MM.1S (cell line): ENCODE data around the gene REXO4.
A peak's percentile ranks its signal among the peaks of the same experiment; 100 is the strongest.

ENCODE experiments used
- DNase-seq: peaks from one replicate; pipeline ENCODE4 v3.0.0-alpha.2; 2015
- H2AFZ ChIP-seq: fragments of 300-600 bp; sonication (generic); 2 replicates; pipeline ENCODE4 v1.6.0; 2016; ENCODE audit warnings: antibody characterized with exemption, low read length
- H3F3A ChIP-seq: fragments of 300-600 bp; sonication (generic); 2 replicates; pipeline ENCODE4 v1.6.1; 2016; ENCODE audit warnings: mild to moderate bottlenecking, antibody characterized with exemption, low read length, moderate library complexity, mixed read lengths; ENCODE audit not compliant: insufficient read depth
- H3K27ac ChIP-seq: fragments of 300-600 bp; sonication (generic); 2 replicates; pipeline ENCODE4 v1.5.1; 2016; ENCODE audit warnings: mild to moderate bottlenecking, low read length
- H3K27me3 ChIP-seq: fragments of 300-600 bp; sonication (generic); replicated peaks from 2 replicates; pipeline ENCODE4 v1.6.0; 2016; ENCODE audit warnings: low read length; ENCODE audit not compliant: insufficient read depth
- H3K36me3 ChIP-seq: fragments of 300-600 bp; sonication (generic); replicated peaks from 2 replicates; pipeline ENCODE4 v1.6.1; 2016; ENCODE audit warnings: mild to moderate bottlenecking, low read length, mixed read lengths; ENCODE audit not compliant: insufficient read depth
- H3K4me1 ChIP-seq: fragments of 300-600 bp; sonication (generic); 2 replicates; pipeline ENCODE4 v1.6.1; 2016; ENCODE audit warnings: low read length, mixed read lengths
- H3K4me2 ChIP-seq: fragments of 300-600 bp; sonication (generic); 2 replicates; pipeline ENCODE4 v1.6.0; 2016; ENCODE audit warnings: low read depth, low read length
- H3K4me3 ChIP-seq: fragments of 300-600 bp; sonication (generic); 2 replicates; pipeline ENCODE4 v1.5.1; 2016; ENCODE audit warnings: low read length, mixed read lengths
- H3K79me2 ChIP-seq: fragments of 300-600 bp; sonication (generic); 2 replicates; pipeline ENCODE4 v1.6.1; 2016; ENCODE audit warnings: mixed run types, low read length, mixed read lengths
- H3K9ac ChIP-seq: fragments of 300-600 bp; sonication (generic); 2 replicates; pipeline ENCODE4 v1.6.1; 2016; ENCODE audit warnings: low read length, mixed read lengths
- H3K9me2 ChIP-seq: fragments of 300-600 bp; sonication (generic); replicated peaks from 2 replicates; pipeline ENCODE4 v1.6.1; 2016; ENCODE audit warnings: mild to moderate bottlenecking, low read length, mixed read lengths; ENCODE audit not compliant: insufficient read depth
- H3K9me3 ChIP-seq: fragments of 300-600 bp; sonication (generic); replicated peaks from 2 replicates; pipeline ENCODE4 v1.6.1; 2016; ENCODE audit warnings: mild to moderate bottlenecking, low read length, mixed read lengths; ENCODE audit not compliant: insufficient read depth
- H4K20me1 ChIP-seq: fragments of 300-600 bp; sonication (generic); 2 replicates; pipeline ENCODE4 v1.6.1; 2016; ENCODE audit warnings: mild to moderate bottlenecking, low read length, moderate library complexity, mixed read lengths; ENCODE audit not compliant: insufficient read depth
- EZH2 ChIP-seq: fragments of 300-600 bp; sonication (generic); optimal IDR thresholded peaks from 2 replicates; pipeline ENCODE3; 2017; ENCODE audit warnings: low read depth, mild to moderate bottlenecking, antibody characterized with exemption, low read length, mixed read lengths
- EZH2phosphoT487 ChIP-seq: fragments of 300-600 bp; sonication (generic); IDR thresholded peaks from 2 replicates; pipeline ENCODE4 v1.6.1; 2018; ENCODE audit warnings: antibody characterized with exemption, low read length
- TF ChIP-seq, protein P1 (sequence below): fragments of 300-600 bp; sonication (generic); IDR thresholded peaks from 2 replicates; pipeline ENCODE4 v1.5.1; 2016; ENCODE audit warnings: antibody characterized with exemption, low read length, mixed read lengths

Gene REXO4

DNA sequence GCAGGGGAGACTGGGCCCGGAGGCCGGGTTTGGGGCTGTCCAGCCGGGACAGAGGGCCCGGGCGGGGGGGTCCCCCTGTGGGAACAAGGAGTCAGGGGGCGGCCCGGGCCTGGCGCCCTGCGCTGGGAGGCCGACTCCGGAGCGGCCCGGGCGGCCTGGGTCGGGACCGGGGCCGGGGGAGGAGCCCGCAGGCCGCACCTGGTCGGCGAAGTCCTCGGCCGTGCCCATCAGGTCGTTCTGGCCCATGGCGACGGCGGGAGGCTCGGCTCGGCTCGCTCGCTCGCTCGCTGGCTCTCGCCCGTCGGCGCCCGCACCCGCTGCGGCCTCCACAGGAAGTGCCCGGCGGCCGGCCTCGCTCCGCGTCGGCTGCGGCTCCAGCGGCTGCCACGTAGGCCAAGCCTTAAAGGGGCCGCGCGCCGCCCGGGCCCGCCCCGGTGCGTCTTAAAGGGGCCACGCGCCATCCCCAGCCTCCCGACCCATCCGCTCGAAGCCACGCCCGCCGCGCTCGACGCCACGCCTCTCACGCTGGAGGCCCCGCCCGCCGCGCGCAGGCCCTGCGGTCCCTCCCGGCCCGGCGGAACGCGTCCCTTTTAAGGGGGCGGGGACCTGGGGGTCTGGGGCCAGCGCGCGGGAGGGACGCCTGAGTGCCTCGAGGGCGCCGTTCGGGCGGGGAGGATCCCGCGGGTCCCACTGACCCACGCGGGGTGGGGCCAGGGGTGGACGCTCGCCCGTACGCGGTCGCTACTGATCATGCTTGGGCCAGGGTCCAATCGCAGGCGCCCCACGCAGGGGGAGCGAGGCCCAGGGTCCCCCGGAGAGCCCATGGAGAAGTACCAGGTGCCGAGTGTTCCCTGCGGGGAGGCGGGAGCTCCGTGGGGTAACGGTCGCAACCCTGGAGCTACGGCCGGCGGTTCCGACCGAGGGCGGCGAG is 41.8 kb downstream of the REXO4 start, which contains the start of the genes STKLD1 and SURF4:
Gene STKLD1 (plus strand): TSS at position 643 of the 931 bp plus-strand sequence. CDS start 108 bp downstream, at position 751.
Gene SURF4 (minus strand): TSS at position 337 of the 931 bp plus-strand sequence. CDS start 91 bp downstream, at position 246.
- Histone ChIP-seq H3K4me3 (peak within 1 kb of the TSS; percentile 99), H4K20me1 (peaks cover 17% of the 10 kb centered on the region; the same call in 1 of the 2 replicates), H3K9ac (peak within 1 kb of the TSS; percentile 95), H3K4me2 (peak within 1 kb of the TSS; percentile 94), H3K27me3 (peaks cover 29% of the 10 kb centered on the region), H3F3A (no peaks in the 10 kb centered on the region), H2AFZ (peak within 1 kb of the TSS; percentile 98), H3K79me2 (peaks cover 47% of the 10 kb centered on the region), H3K36me3 (no peaks in the 10 kb centered on the region; the same call in 1 of the 2 replicates), H3K9me2 (no peaks in the 10 kb centered on the region), H3K27ac (peak within 1 kb of the TSS; percentile 32; the same call in 1 of the 2 replicates), H3K4me1 (no peaks in the 10 kb centered on the region), H3K9me3 (no peaks in the 10 kb centered on the region)
- DNase-seq = peak; percentile 96
- no peak for TF ChIP-seq EZH2
- TF ChIP-seq, protein P1, sequence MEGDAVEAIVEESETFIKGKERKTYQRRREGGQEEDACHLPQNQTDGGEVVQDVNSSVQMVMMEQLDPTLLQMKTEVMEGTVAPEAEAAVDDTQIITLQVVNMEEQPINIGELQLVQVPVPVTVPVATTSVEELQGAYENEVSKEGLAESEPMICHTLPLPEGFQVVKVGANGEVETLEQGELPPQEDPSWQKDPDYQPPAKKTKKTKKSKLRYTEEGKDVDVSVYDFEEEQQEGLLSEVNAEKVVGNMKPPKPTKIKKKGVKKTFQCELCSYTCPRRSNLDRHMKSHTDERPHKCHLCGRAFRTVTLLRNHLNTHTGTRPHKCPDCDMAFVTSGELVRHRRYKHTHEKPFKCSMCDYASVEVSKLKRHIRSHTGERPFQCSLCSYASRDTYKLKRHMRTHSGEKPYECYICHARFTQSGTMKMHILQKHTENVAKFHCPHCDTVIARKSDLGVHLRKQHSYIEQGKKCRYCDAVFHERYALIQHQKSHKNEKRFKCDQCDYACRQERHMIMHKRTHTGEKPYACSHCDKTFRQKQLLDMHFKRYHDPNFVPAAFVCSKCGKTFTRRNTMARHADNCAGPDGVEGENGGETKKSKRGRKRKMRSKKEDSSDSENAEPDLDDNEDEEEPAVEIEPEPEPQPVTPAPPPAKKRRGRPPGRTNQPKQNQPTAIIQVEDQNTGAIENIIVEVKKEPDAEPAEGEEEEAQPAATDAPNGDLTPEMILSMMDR = no peak
- TF ChIP-seq EZH2phosphoT487 = no peak

DNA sequence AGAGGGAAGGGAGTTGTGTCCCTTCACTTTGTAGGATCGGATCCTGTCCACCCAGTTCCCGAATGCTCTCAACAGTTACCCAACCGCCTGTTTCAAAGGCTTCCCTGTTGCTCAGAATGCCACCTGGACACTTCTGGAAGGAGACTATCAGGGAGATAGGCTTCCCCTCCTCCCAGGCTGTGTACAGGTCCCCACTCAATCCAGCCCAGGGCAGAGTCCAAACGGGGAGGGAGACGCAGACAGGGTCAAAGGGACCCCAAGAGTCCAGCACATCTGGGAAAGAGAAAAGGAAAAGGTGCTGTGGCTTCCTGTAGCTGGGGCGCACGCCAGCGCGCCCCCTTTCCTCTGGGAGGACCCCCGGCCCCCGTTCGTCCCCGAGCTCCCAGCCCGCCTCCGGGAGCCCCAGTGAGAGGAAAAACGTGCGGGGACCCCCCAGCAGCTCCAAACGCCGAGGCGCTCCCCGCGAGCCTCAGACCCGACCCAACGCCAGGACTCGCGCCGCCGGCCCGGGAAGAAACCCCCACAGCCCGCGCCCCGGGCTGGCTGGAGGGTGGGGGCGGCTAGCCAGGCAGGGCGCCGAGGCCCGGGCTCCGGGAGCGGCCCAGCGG is 42.6 kb downstream of the REXO4 start:
- H3K4me1 ChIP-seq = no peaks in the 10 kb centered on the region
- H3K36me3 ChIP-seq = no peaks in the 10 kb centered on the region; the same call in 1 of the 2 replicates
- H3K9ac ChIP-seq = peak overlapping the region; percentile 95
- TF ChIP-seq, protein P1 = 0 out of 2 replicates have a peak, but pooled peaks have one; percentile 6
- no peak for TF ChIP-seq EZH2phosphoT487
- no peak for TF ChIP-seq EZH2
- peak; percentile 40 for DNase-seq
- peaks cover 55% of the 10 kb centered on the region for H3K79me2 ChIP-seq
- H3K27me3 ChIP-seq = peaks cover 26% of the 10 kb centered on the region
- H3F3A ChIP-seq = no peaks in the 10 kb centered on the region
- H3K9me2 ChIP-seq = no peaks in the 10 kb centered on the region
- peaks cover 24% of the 10 kb centered on the region for H4K20me1 ChIP-seq
- peak overlapping the region; percentile 38; the same call in 1 of the 2 replicates for H2AFZ ChIP-seq
- peak overlapping the region; percentile 32; the same call in 1 of the 2 replicates for H3K27ac ChIP-seq
- peak overlapping the region; percentile 91 for H3K4me2 ChIP-seq
- peak overlapping the region; percentile 99 for H3K4me3 ChIP-seq
- H3K9me3 ChIP-seq = no peaks in the 10 kb centered on the region

DNA sequence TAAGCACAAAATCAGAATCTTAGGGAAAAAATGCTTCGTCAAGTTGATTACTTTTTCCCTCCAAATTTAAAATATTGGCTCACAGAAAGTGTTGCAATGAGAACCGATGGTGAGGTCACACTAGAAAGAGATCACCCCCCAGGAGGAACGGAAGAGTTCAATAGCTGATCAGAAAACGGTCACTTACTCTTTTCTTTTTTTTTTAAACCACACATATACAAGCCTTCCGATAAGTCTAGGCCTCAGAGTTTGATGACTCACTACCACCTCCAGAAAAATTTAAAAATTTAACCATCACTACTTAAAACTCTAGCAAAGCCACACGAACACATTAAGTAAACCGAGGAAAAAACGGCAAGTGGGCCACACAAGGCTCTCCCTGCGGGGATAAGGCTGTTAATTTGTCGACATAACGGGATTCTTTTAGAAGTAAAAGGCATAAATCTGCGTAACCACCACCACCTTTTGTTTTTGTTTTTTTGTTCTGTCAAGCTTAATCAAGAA is 43.1 kb downstream of the REXO4 start:
- Histone ChIP-seq H4K20me1 (peaks cover 28% of the 10 kb centered on the region), H3K27me3 (peaks cover 26% of the 10 kb centered on the region), H3K9me3 (no peaks in the 10 kb centered on the region), H2AFZ (no peak overlapping the region), H3K9me2 (no peaks in the 10 kb centered on the region), H3K27ac (no peak overlapping the region), H3K9ac (peak overlapping the region; percentile 95), H3K4me3 (peak overlapping the region; percentile 99), H3F3A (no peaks in the 10 kb centered on the region), H3K4me1 (no peaks in the 10 kb centered on the region), H3K79me2 (peaks cover 61% of the 10 kb centered on the region), H3K36me3 (no peaks in the 10 kb centered on the region; the same call in 1 of the 2 replicates), H3K4me2 (peak overlapping the region; percentile 91)
- peak; percentile 6 for DNase-seq
- TF ChIP-seq, protein P1 = no peak
- no peak for TF ChIP-seq EZH2phosphoT487
